WTC11 (cell line): ENCODE data around the gene PMP22. TPM values are rescaled to one million over a fixed set of nuclear protein-coding genes. Genes with fewer than 3 reads are reported as not detected.

Source experiments
- ATAC-seq: fragments of 200-7000 bp; cut with Tn5 transposase; 2 replicates; pipeline ENCODE4 v1.10.0; 2021; ENCODE audit warnings: mild to moderate bottlenecking, moderate library complexity
- CTCF ChIA-PET: fragments of 300-600 bp; sonication (Branson Sonifier 250); formaldehyde crosslinking; loops from one replicate; lab custom pipeline; 2021; ENCODE audit warnings: antibody characterized with exemption; lab: Charles Lee
- POLR2A ChIA-PET: fragments of 350-600 bp; sonication (Branson Sonifier 250); formaldehyde crosslinking; loops from one replicate; lab custom pipeline; 2021; ENCODE audit warnings: antibody characterized with exemption; lab: Charles Lee
- DNase-seq: peaks from one replicate; pipeline ENCODE4 v3.0.0; 2021; ENCODE audit warnings: low spot score
- H3K27ac Mint-ChIP-seq: 2 replicates; pipeline ENCODE4 v1.8.0; 2021; ENCODE audit warnings: mixed read lengths
- H3K27me3 Mint-ChIP-seq: 2 replicates; pipeline ENCODE4 v1.8.0; 2021; ENCODE audit warnings: low read depth, mild to moderate bottlenecking, moderate library complexity, mixed read lengths
- H3K36me3 Mint-ChIP-seq: 2 replicates; pipeline ENCODE4 v1.8.0; 2021; ENCODE audit warnings: mixed read lengths
- H3K4me1 Mint-ChIP-seq: 2 replicates; pipeline ENCODE4 v1.8.0; 2022; ENCODE audit warnings: mixed read lengths
- H3K4me3 Mint-ChIP-seq: 2 replicates; pipeline ENCODE4 v1.8.0; 2021; ENCODE audit warnings: mild to moderate bottlenecking, moderate library complexity, mixed read lengths
- H3K9me3 Mint-ChIP-seq: 2 replicates; pipeline ENCODE4 v1.8.0; 2021; ENCODE audit warnings: mixed read lengths
- ARID4B ChIP-seq: sonication (generic); formaldehyde crosslinking; IDR thresholded peaks from 2 replicates; pipeline ENCODE4 v1.8.0; 2023; ENCODE audit warnings: missing genetic modification reagents, mild to moderate bottlenecking, borderline replicate concordance
- ATF2 ChIP-seq: sonication (generic); formaldehyde crosslinking; IDR thresholded peaks from 2 replicates; pipeline ENCODE4 v1.8.1; 2022; ENCODE audit warnings: low read depth, missing genetic modification reagents, borderline replicate concordance
- CDX4 ChIP-seq: fragments of 250-450 bp; sonication (Bioruptor Pico); IDR thresholded peaks from 2 replicates; pipeline ENCODE4 v1.9.0; 2021; ENCODE audit warnings: moderate library complexity, mild to moderate bottlenecking, inconsistent platforms, borderline replicate concordance
- GABPB1 ChIP-seq: sonication (generic); formaldehyde crosslinking; IDR thresholded peaks from 2 replicates; pipeline ENCODE4 v1.8.1; 2023; ENCODE audit warnings: mild to moderate bottlenecking, missing genetic modification reagents
- JAZF1 ChIP-seq: fragments of 250-450 bp; sonication (Bioruptor Pico); IDR thresholded peaks from 2 replicates; pipeline ENCODE4 v1.9.0; 2021; ENCODE audit warnings: moderate library complexity, mild to moderate bottlenecking, inconsistent platforms
- JUN ChIP-seq: sonication (generic); formaldehyde crosslinking; IDR thresholded peaks from 2 replicates; pipeline ENCODE4 v1.8.0; 2023; ENCODE audit warnings: mild to moderate bottlenecking, missing genetic modification reagents
- KAT7 ChIP-seq: sonication (generic); formaldehyde crosslinking; IDR thresholded peaks from 2 replicates; pipeline ENCODE4 v1.8.1; 2023; ENCODE audit warnings: missing genetic modification reagents, mild to moderate bottlenecking, borderline replicate concordance
- NFE2L1 ChIP-seq: sonication (generic); formaldehyde crosslinking; IDR thresholded peaks from 2 replicates; pipeline ENCODE4 v1.8.1; 2023; ENCODE audit warnings: missing genetic modification reagents
- NR1H2 ChIP-seq: sonication (generic); formaldehyde crosslinking; IDR thresholded peaks from 2 replicates; pipeline ENCODE4 v1.9.0; 2021; ENCODE audit warnings: mild to moderate bottlenecking, moderate library complexity, missing genetic modification reagents
- NR3C1 ChIP-seq: sonication (generic); formaldehyde crosslinking; conservative IDR thresholded peaks from 2 replicates; pipeline ENCODE4 v1.8.1; 2023; ENCODE audit warnings: low read depth, mild to moderate bottlenecking, missing genetic modification reagents
- SMAD3 ChIP-seq: sonication (generic); formaldehyde crosslinking; IDR thresholded peaks from 2 replicates; pipeline ENCODE4 v1.8.0; 2022; ENCODE audit warnings: missing genetic modification reagents, mild to moderate bottlenecking, borderline replicate concordance
- SMAD4 ChIP-seq: sonication (generic); formaldehyde crosslinking; IDR thresholded peaks from 2 replicates; pipeline ENCODE4 v1.8.0; 2022; ENCODE audit warnings: mild to moderate bottlenecking, missing genetic modification reagents
- STAT6 ChIP-seq: sonication (generic); formaldehyde crosslinking; conservative IDR thresholded peaks from 2 replicates; pipeline ENCODE4 v1.8.1; 2023; ENCODE audit warnings: mild to moderate bottlenecking, low read depth, missing genetic modification reagents, moderate library complexity
- TEAD4 ChIP-seq: sonication (generic); formaldehyde crosslinking; IDR thresholded peaks from 2 replicates; pipeline ENCODE4 v1.8.0; 2022; ENCODE audit warnings: mild to moderate bottlenecking, missing genetic modification reagents
- USF1 ChIP-seq: sonication (generic); formaldehyde crosslinking; IDR thresholded peaks from 2 replicates; pipeline ENCODE4 v1.8.0; 2022; ENCODE audit warnings: mild to moderate bottlenecking, missing genetic modification reagents
- ZNF121 ChIP-seq: sonication (generic); formaldehyde crosslinking; IDR thresholded peaks from 2 replicates; pipeline ENCODE4 v1.8.0; 2023; ENCODE audit warnings: missing genetic modification reagents
- ZNF281 ChIP-seq: sonication (generic); formaldehyde crosslinking; IDR thresholded peaks from 2 replicates; pipeline ENCODE4 v1.8.0; 2023; ENCODE audit warnings: mild to moderate bottlenecking, missing genetic modification reagents
- ZNF416 ChIP-seq: fragments of 250-450 bp; sonication (Bioruptor Pico); IDR thresholded peaks from 2 replicates; pipeline ENCODE4 v1.9.0; 2021; ENCODE audit warnings: mild to moderate bottlenecking, inconsistent platforms
- total RNA-seq: library from RNA; stranded (reverse); gene quantifications from 3 replicates; pipeline ENCODE4 v1.2.3, GENCODE V29; 2021

Gene PMP22
- total RNA-seq, 1 experiment from 2014 or later, result 3.0 TPM

GRCh38 chr17:15255713-15256454, 9.2 kb downstream of the PMP22 start:
- ChIA-PET CTCF (interaction anchor here (0.7 to 8.2 kb wide), 3 partner anchors 8 to 247 kb away, joined by 3 to 148 read pairs (median 37); no protein-coding TSS in a partner anchor), POLR2A (no interaction called here)
- peaks cover 49% of the 10 kb centered on the region for H3K27me3 Mint-ChIP-seq
- H3K9me3 Mint-ChIP-seq, result no peaks in the 10 kb centered on the region; the same call in 1 of the 2 replicates
- TF ChIP-seq NR1H2 (CRISPR knock-in tag) (no peak), KAT7 (CRISPR knock-in tag) (no peak), ZNF121 (no peak), NFE2L1 (no peak), STAT6 (no peak), ZNF281 (no peak), ATF2 (CRISPR knock-in tag) (no peak), NR3C1 (CRISPR knock-in tag) (no peak), TEAD4 (CRISPR knock-in tag) (no peak), CDX4 (CRISPR knock-in tag) (no peak), USF1 (CRISPR knock-in tag) (no peak), JAZF1 (CRISPR knock-in tag) (no peak), ZNF416 (no peak), GABPB1 (no peak), ARID4B (no peak), SMAD3 (CRISPR knock-in tag) (no peak), JUN (CRISPR knock-in tag) (no peak), SMAD4 (CRISPR knock-in tag) (no peak)
- ATAC-seq (no peak), DNase-seq (no peak)
- H3K4me1 Mint-ChIP-seq, result peaks cover 15% of the 10 kb centered on the region; the same call in 1 of the 2 replicates
- no peaks in the 10 kb centered on the region for H3K36me3 Mint-ChIP-seq
- H3K27ac Mint-ChIP-seq, result no peak overlapping the region
- no peak overlapping the region for H3K4me3 Mint-ChIP-seq
